ENCODE measurements around the gene DGKG. TPM values are rescaled to one million over a fixed set of nuclear protein-coding genes. Genes with fewer than 3 reads are reported as not detected.

Gene DGKG
- total and polyA plus RNA-seq, 2 of the 8 experiments (the other 6 are each of a cell fraction or from before 2014, with no cell fraction given) = 0.30 to 0.48 TPM

- Histone ChIP-seq H3K23me2 (ENCODE audit: low read depth, low read length) (no peaks in the 10 kb centered on the region), H3K27me3 (replicated peaks in 1 of 4; ENCODE audit: control insufficient read depth in 3 of 4, extremely low read depth in 1 of 4, insufficient read depth in 3 of 4, low read length in 3 of 4) (no peaks in the 10 kb centered on the region; a peak in 1 of 7 replicates), H3K4ac (replicated peaks; ENCODE audit: insufficient read length, low read depth, low read length) (no peak overlapping the region), H2BK20ac (ENCODE audit: low read length) (no peak overlapping the region), H3K18ac (ENCODE audit: extremely low read depth, low read length) (no peak overlapping the region), H3K27ac (ENCODE audit: low read depth, low read length) (no peak overlapping the region), H3K9me3 (ENCODE audit: insufficient read depth in 2 of 2, low read depth in 1 of 2, low read length in 1 of 2) (no peaks in the 10 kb centered on the region), H3K14ac (ENCODE audit: insufficient read length) (no peak overlapping the region), H3K56ac (replicated peaks; ENCODE audit: insufficient read length, low read depth, low read length) (no peak overlapping the region), H3K4me2 (ENCODE audit: insufficient read depth in 1 of 2, low read depth in 2 of 2, low read length in 2 of 2) (no peak overlapping the region), H2BK5ac (ENCODE audit: low read depth, low read length) (no peak overlapping the region), H3K4me1 (replicated peaks in 1 of 4; ENCODE audit: control insufficient read depth in 3 of 4, insufficient read depth in 4 of 4, low read length in 3 of 4) (no peaks in the 10 kb centered on the region), H3K36me3 (ENCODE audit: control insufficient read depth in 2 of 4, insufficient read depth in 4 of 4, low read length in 3 of 4) (no peaks in the 10 kb centered on the region), H3K79me2 (ENCODE audit: control insufficient read depth in 1 of 2, insufficient read depth in 2 of 2, low read length in 2 of 2) (no peaks in the 10 kb centered on the region), H2BK12ac (ENCODE audit: low read depth, low read length) (no peak overlapping the region), H4K91ac (replicated peaks; ENCODE audit: insufficient read length, low read length) (no peak overlapping the region), H4K5ac (ENCODE audit: insufficient read length, low read depth, low read length) (no peak overlapping the region), H3K9ac (replicated peaks in 1 of 4; ENCODE audit: extremely low read depth in 1 of 4, low read depth in 3 of 4, low read length in 3 of 4) (no peak overlapping the region), H2BK15ac (ENCODE audit: low read length) (no peak overlapping the region), H3K4me3 (ENCODE audit: extremely low read depth in 1 of 4, insufficient read depth in 2 of 4, low read depth in 3 of 4, low read length in 4 of 4) (no peak overlapping the region), H4K8ac (ENCODE audit: extremely low read depth, insufficient read depth, low read length) (no peak overlapping the region), H2AFZ (ENCODE audit: low read length) (no peak overlapping the region), H3K23ac (ENCODE audit: insufficient read length) (no peak overlapping the region), H2BK120ac (replicated peaks; ENCODE audit: low read depth, low read length) (no peak overlapping the region), H4K20me1 (replicated peaks in 1 of 2; ENCODE audit: control insufficient read depth in 1 of 2, insufficient read depth in 2 of 2, low read length in 2 of 2) (no peaks in the 10 kb centered on the region), H2AK5ac (ENCODE audit: low read depth, low read length) (no peak overlapping the region), H3K79me1 (ENCODE audit: low read depth, low read length) (no peaks in the 10 kb centered on the region)
- DNase-seq (ENCODE audit: low read depth in 1 of 2, low spot score in 2 of 2) = no peak
- 88% methylated on average over 6 of the region's 6 CpGs; no CpG with 5 or more reads in 1 of the 2 experiments for WGBS, 2 experiments (ENCODE audit: extremely low coverage in 1 of 2, insufficient coverage in 1 of 2, insufficient read length in 1 of 2, insufficient replicate concordance in 2 of 2, low coverage in 1 of 2, low lambda C conversion rate in 2 of 2, missing lambda C conversion rate in 1 of 2)
- CTCF ChIA-PET (ENCODE audit: partially characterized antibody) = interaction anchor here (1.0 to 2.8 kb wide), 3 partner anchors 9 to 65 kb away, joined by 3 to 8 read pairs (median 4); no protein-coding TSS in a partner anchor
- FAIRE-seq = no peak
- POLR2A ChIA-PET (ENCODE audit: partially characterized antibody) = no interaction called here
- no peak for TF ChIP-seq CHD2 (IDR thresholded peaks at IDR 0.05; ENCODE audit: low read length)
Observed at GRCh38 chr3:186176373-186176990, 185.6 kb downstream of the DGKG start.
